HG03469 (cell line): ENCODE measurements around the gene CCDC40.

Source experiments
- ATAC-seq: cut with Tn5 transposase; IDR thresholded peaks from one replicate; pipeline ENCODE4 v1.9.1; 2021; ENCODE audit warnings: mild to moderate bottlenecking, moderate library complexity, moderate number of reproducible peaks; ENCODE audit not compliant: unreplicated experiment

Gene CCDC40

GRCh38 chr17:80097844-80098691 is 61.6 kb downstream of the CCDC40 start:
- ATAC-seq: no peak

DNA sequence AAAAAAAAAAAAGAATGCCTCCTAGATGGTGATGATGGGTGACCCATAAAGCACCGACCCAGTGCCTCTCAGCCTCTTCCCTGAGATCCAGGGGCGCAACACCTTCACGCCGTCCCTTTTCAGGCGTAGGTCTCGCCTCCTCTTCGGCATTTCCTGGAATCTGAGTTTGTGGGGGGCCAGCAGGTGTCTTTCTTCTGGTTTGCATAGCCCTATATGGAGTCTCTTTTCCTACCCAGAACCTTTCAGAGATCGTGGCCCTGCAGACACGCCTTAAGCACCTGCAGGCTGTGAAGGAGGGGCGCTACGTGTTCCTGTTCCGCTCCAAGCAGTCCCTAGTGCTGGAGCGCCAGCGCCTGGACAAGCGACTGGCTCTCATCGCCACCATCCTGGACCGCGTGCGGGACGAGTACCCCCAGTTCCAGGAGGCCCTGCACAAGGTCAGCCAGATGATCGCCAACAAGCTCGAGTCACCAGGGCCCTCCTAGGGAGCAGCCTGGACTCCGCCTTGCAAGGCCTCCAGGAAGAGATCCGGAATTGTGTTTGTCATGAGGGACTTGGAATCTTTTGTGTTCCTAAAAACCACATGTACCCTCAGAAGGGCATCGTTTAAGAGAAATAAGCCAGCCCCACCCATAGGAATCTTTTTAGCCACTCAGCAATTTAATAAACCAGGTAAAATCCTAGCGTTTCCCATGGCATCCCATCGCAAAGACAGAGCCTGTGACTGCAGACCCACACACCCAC is 63.0 kb downstream of the CCDC40 start:
- no peak for ATAC-seq

GRCh38 chr17:80100035-80100323 is 63.5 kb downstream of the CCDC40 start:
- no peak for ATAC-seq

- peak; percentile 41 for ATAC-seq
These were observed 64.8 kb downstream of the CCDC40 start, which contains the start of gene GAA for GRCh38 chr17:80101011-80101945. Gene GAA, plus strand, starts transcription at chr17:80101581. Its CDS starts 3,006 bp downstream, at chr17:80104587.

DNA sequence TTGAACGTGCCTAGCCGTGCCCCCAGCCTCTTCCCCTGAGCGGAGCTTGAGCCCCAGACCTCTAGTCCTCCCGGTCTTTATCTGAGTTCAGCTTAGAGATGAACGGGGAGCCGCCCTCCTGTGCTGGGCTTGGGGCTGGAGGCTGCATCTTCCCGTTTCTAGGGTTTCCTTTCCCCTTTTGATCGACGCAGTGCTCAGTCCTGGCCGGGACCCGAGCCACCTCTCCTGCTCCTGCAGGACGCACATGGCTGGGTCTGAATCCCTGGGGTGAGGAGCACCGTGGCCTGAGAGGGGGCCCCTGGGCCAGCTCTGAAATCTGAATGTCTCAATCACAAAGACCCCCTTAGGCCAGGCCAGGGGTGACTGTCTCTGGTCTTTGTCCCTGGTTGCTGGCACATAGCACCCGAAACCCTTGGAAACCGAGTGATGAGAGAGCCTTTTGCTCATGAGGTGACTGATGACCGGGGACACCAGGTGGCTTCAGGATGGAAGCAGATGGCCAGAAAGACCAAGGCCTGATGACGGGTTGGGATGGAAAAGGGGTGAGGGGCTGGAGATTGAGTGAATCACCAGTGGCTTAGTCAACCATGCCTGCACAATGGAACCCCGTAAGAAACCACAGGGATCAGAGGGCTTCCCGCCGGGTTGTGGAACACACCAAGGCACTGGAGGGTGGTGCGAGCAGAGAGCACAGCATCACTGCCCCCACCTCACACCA is 65.7 kb downstream of the CCDC40 start:
- ATAC-seq: no peak

DNA sequence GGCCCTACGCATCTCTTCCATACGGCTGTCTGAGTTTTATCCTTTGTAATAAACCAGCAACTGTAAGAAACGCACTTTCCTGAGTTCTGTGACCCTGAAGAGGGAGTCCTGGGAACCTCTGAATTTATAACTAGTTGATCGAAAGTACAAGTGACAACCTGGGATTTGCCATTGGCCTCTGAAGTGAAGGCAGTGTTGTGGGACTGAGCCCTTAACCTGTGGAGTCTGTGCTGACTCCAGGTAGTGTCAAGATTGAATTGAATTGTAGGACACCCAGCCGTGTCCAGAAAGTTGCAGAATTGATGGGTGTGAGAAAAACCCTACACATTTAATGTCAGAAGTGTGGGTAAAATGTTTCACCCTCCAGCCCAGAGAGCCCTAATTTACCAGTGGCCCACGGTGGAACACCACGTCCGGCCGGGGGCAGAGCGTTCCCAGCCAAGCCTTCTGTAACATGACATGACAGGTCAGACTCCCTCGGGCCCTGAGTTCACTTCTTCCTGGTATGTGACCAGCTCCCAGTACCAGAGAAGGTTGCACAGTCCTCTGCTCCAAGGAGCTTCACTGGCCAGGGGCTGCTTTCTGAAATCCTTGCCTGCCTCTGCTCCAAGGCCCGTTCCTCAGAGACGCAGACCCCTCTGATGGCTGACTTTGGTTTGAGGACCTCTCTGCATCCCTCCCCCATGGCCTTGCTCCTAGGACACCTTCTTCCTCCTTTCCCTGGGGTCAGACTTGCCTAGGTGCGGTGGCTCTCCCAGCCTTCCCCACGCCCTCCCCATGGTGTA is 66.4 kb downstream of the CCDC40 start:
- no peak for ATAC-seq

DNA sequence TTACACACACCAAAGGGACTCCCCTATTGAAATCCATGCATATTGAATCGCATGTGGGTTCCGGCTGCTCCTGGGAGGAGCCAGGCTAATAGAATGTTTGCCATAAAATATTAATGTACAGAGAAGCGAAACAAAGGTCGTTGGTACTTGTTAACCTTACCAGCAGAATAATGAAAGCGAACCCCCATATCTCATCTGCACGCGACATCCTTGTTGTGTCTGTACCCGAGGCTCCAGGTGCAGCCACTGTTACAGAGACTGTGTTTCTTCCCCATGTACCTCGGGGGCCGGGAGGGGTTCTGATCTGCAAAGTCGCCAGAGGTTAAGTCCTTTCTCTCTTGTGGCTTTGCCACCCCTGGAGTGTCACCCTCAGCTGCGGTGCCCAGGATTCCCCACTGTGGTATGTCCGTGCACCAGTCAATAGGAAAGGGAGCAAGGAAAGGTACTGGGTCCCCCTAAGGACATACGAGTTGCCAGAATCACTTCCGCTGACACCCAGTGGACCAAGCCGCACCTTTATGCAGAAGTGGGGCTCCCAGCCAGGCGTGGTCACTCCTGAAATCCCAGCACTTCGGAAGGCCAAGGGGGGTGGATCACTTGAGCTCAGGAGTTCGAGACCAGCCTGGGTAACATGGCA is 67.1 kb downstream of the CCDC40 start:
- ATAC-seq: no peak

DNA sequence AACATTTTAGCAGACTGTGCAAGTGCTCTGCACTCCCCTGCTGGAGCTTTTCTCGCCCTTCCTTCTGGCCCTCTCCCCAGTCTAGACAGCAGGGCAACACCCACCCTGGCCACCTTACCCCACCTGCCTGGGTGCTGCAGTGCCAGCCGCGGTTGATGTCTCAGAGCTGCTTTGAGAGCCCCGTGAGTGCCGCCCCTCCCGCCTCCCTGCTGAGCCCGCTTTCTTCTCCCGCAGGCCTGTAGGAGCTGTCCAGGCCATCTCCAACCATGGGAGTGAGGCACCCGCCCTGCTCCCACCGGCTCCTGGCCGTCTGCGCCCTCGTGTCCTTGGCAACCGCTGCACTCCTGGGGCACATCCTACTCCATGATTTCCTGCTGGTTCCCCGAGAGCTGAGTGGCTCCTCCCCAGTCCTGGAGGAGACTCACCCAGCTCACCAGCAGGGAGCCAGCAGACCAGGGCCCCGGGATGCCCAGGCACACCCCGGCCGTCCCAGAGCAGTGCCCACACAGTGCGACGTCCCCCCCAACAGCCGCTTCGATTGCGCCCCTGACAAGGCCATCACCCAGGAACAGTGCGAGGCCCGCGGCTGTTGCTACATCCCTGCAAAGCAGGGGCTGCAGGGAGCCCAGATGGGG is 68.0 kb downstream of the CCDC40 start:
- ATAC-seq: no peak

- ATAC-seq: no peak
These were observed 68.5 kb downstream of the CCDC40 start for GRCh38 chr17:80104956-80105375.

- ATAC-seq: no peak
These were observed 69.3 kb downstream of the CCDC40 start for GRCh38 chr17:80105762-80106161.

DNA sequence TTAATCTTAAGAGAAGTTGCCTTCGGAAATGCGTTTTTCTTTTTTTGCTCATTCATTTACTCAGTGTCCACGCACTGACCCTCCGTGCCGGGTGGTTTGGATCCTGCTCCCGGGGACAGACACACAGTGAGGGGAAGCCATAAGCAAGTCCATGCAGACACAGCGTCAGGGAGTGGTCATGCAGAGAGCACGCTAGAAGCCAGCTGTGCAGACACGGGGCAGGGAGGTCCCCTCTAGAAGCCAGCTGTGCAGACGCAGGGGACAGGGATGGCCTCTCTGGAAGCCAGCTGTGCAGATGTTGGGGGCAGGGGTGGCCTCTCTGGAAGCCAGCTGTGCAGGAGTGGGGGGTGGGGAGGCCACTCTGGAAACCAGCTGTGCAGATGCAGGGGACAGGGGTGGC is 69.7 kb downstream of the CCDC40 start:
- ATAC-seq: no peak

DNA sequence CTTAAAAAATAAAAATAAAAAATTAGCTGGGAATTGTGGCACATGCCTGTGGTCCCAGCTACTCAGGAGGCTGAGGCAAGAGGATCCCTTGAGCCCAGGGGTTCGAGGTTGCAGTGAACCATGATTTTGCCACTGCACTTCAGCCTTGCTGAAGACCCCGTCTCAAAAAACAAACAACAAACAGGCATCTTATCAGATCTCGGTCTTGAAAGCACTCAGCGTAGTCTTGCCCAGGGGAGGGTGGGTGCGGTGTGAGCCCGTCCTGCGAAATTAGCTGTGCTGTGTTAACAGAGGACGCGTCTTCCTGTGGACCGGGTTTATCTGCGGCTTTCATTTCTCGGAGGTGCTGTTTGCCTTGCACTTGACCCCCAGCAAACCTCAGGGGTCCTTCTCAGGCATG is 70.3 kb downstream of the CCDC40 start:
- ATAC-seq: no peak

GRCh38 chr17:80107231-80108021 is 71.0 kb downstream of the CCDC40 start:
- ATAC-seq: no peak

GRCh38 chr17:80108036-80108971 is 71.9 kb downstream of the CCDC40 start:
- no peak for ATAC-seq

GRCh38 chr17:80109066-80109660 is 72.7 kb downstream of the CCDC40 start:
- no peak for ATAC-seq

DNA sequence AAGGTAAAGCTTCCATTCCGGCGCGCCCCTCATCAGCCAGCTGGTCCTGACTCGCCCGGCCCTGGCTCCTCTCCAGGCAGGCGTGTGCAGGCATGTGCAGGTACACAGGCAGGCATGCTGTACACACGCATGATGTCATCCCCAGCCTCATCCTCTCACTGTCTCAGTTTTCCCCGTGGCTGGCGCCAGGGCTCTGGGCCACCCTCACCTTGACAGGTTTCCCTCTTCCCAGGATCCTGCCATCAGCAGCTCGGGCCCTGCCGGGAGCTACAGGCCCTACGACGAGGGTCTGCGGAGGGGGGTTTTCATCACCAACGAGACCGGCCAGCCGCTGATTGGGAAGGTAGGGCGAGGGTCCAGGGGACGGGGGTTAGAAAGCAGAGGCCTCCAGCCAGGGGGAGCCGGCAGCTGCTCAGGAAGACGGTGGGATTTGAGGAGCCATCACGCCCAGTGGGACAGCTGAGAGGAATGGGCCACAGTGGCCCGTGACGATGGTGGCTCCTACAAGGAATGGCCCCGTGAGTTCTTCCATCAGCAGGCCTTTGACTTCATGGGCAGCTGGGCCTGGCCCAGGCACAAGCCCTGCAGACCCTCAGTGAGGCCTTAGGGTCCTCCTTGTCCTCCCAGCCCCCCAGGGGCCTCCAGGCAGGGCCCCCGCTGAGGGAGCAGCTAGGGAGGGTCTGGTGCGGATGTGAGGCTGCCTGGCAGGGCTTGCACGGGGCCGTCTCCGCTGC is 73.4 kb downstream of the CCDC40 start:
- no peak for ATAC-seq
